HFFc6 (cell line): ENCODE data around the gene ACBD3. TPM values are rescaled to one million over a fixed set of nuclear protein-coding genes. Genes with fewer than 3 reads are reported as not detected.

ENCODE experiments used
- DNase-seq: peaks from one replicate; pipeline ENCODE4 v3.0.0-alpha.2; 2018
- H3K27ac Mint-ChIP-seq: 2 replicates; pipeline ENCODE4 v1.8.0; 2020; ENCODE audit warnings: mild to moderate bottlenecking, mixed read lengths
- H3K27me3 Mint-ChIP-seq: 2 replicates; pipeline ENCODE4 v1.8.0; 2021; ENCODE audit warnings: mild to moderate bottlenecking, moderate library complexity, mixed read lengths; ENCODE audit not compliant: insufficient read depth
- H3K36me3 Mint-ChIP-seq: 2 replicates; pipeline ENCODE4 v1.8.0; 2021; ENCODE audit warnings: low read depth, mixed read lengths
- H3K4me1 Mint-ChIP-seq: 2 replicates; pipeline ENCODE4 v1.8.0; 2020; ENCODE audit warnings: low read depth, mixed read lengths
- H3K4me3 Mint-ChIP-seq: 2 replicates; pipeline ENCODE4 v1.8.0; 2020; ENCODE audit warnings: mild to moderate bottlenecking, moderate library complexity, mixed read lengths
- H3K9me3 Mint-ChIP-seq: 2 replicates; pipeline ENCODE4 v1.8.0; 2020; ENCODE audit warnings: mild to moderate bottlenecking, mixed read lengths
- CTCF ChIP-seq: fragments of 200-600 bp; sonication (generic); IDR thresholded peaks from 2 replicates; pipeline ENCODE4 v1.5.0; 2021; ENCODE audit warnings: antibody characterized with exemption, mild to moderate bottlenecking
- total RNA-seq, 6 experiments: library from RNA; stranded (reverse); fragmentation: NEBNext Ultra II Directional; extraction: Animal tissue kit (Norgen Biotek cat#: 25700); gene quantifications; 2 replicates in 1 of 6; 3 replicates in 5 of 6; pipeline ENCODE4 v1.2.3, GENCODE V29; 2021

The ACBD3 gene
- total RNA-seq, 6 experiments from 2014 or later = 63.9 to 72.8 (median 70.5) TPM

- Mint-ChIP-seq H3K36me3 (no peaks in the 10 kb centered on the region), H3K9me3 (no peaks in the 10 kb centered on the region)
- DNase-seq = no peak
Observed at GRCh38 chr1:226111098-226111882, 75.3 kb downstream of the ACBD3 start.

GRCh38 chr1:226110249-226111097, 76.1 kb downstream of the ACBD3 start:
- H3K9me3 Mint-ChIP-seq = no peaks in the 10 kb centered on the region
- DNase-seq = peak; percentile 21
- no peaks in the 10 kb centered on the region for H3K36me3 Mint-ChIP-seq
- peak overlapping the region; percentile 16; the same call in 1 of the 2 replicates for H3K27ac Mint-ChIP-seq
- no peak for TF ChIP-seq CTCF
- no peaks in the 10 kb centered on the region for H3K27me3 Mint-ChIP-seq
- peak overlapping the region; percentile 81 for H3K4me3 Mint-ChIP-seq
- peaks cover 19% of the 10 kb centered on the region for H3K4me1 Mint-ChIP-seq

More at GRCh38 chr1:226111098-226111882, 75.3 kb downstream of the ACBD3 start:
- peaks cover 19% of the 10 kb centered on the region for H3K4me1 Mint-ChIP-seq
- H3K27me3 Mint-ChIP-seq = no peaks in the 10 kb centered on the region
- peak overlapping the region; percentile 16; the same call in 1 of the 2 replicates for H3K27ac Mint-ChIP-seq
- no peak for TF ChIP-seq CTCF
- peak overlapping the region; percentile 81 for H3K4me3 Mint-ChIP-seq

- H3K36me3 Mint-ChIP-seq = no peaks in the 10 kb centered on the region
- DNase-seq = peak; percentile 62
- H3K9me3 Mint-ChIP-seq = no peaks in the 10 kb centered on the region
- H3K4me1 Mint-ChIP-seq = peaks cover 24% of the 10 kb centered on the region
- peak overlapping the region; percentile 96 for H3K4me3 Mint-ChIP-seq
- H3K27me3 Mint-ChIP-seq = no peaks in the 10 kb centered on the region
- no peak for TF ChIP-seq CTCF
- H3K27ac Mint-ChIP-seq = peak overlapping the region; percentile 84
Observed at GRCh38 chr1:226109829-226110248, 76.7 kb downstream of the ACBD3 start.

- peak overlapping the region; percentile 84 for H3K27ac Mint-ChIP-seq
- peaks cover 30% of the 10 kb centered on the region for H3K4me1 Mint-ChIP-seq
- TF ChIP-seq CTCF = no peak
- DNase-seq = no peak
- no peaks in the 10 kb centered on the region for H3K27me3 Mint-ChIP-seq
- H3K9me3 Mint-ChIP-seq = no peaks in the 10 kb centered on the region
- peak overlapping the region; percentile 96 for H3K4me3 Mint-ChIP-seq
- H3K36me3 Mint-ChIP-seq = no peaks in the 10 kb centered on the region
Observed at GRCh38 chr1:226108935-226109828, 77.4 kb downstream of the ACBD3 start.
